K562 (cell line): Measurements from ENCODE around the gene KCNJ14. TPM values are rescaled to one million over a fixed set of nuclear protein-coding genes. Genes with fewer than 3 reads are reported as not detected.

Source experiments
- BCOR ChIP-seq: fragments of 450-650 bp; IDR thresholded peaks from 2 replicates; pipeline ENCODE4 v1.6.1; 2016
- CBX1 ChIP-seq: sonication (generic); IDR thresholded peaks from 2 replicates; pipeline ENCODE4 v1.6.1; 2016; ENCODE audit warnings: antibody characterized with exemption, low read depth, mild to moderate bottlenecking
- MAZ ChIP-seq, 2 experiments: fragments of 450-650 bp in 1 of 2; sonication (generic) in 1 of 2; formaldehyde crosslinking; IDR thresholded peaks in 1 of 2; conservative IDR thresholded peaks in 1 of 2; 2 replicates each; pipeline versions ENCODE4 v1.4.0 to v1.5.0; 2020; ENCODE audit warnings: mild to moderate bottlenecking in 1 of 2, missing genetic modification reagents in 1 of 2
- MTA3 ChIP-seq: fragments of 450-650 bp; formaldehyde crosslinking; IDR thresholded peaks from 2 replicates; pipeline ENCODE4 v1.6.1; 2017; ENCODE audit warnings: mild to moderate bottlenecking, borderline replicate concordance
- NFXL1 ChIP-seq: fragments of 450-650 bp; formaldehyde crosslinking; IDR thresholded peaks from 2 replicates; pipeline ENCODE4 v1.4.0; 2021; ENCODE audit warnings: mild to moderate bottlenecking
- NR2C2 ChIP-seq, 2 experiments: fragments of 200-800 bp in 1 of 2; sonication (Bioruptor generic) in 1 of 2; sonication (generic) in 1 of 2; formaldehyde crosslinking in 1 of 2; IDR thresholded peaks; 2 replicates each; pipeline versions ENCODE4 v1.6.1 to v1.8.0; 2016 to 2022; ENCODE audit warnings: mild to moderate bottlenecking in 1 of 2, missing compliant biosample characterization in 1 of 2, missing genetic modification characterization in 1 of 2, missing genetic modification reagents in 1 of 2
- PHF20 ChIP-seq: fragments of 450-650 bp; IDR thresholded peaks from 2 replicates; pipeline ENCODE4 v1.6.1; 2018; ENCODE audit not compliant: partially characterized antibody
- POLR2G ChIP-seq: fragments of 200-400 bp; formaldehyde crosslinking; IDR thresholded peaks from 2 replicates; pipeline ENCODE4 v1.6.1; 2017; ENCODE audit warnings: low read depth, mild to moderate bottlenecking, antibody characterized with exemption, low read length, moderate library complexity
- PRDM10 ChIP-seq: fragments of 450-650 bp; IDR thresholded peaks from 2 replicates; pipeline ENCODE4 v1.6.1; 2018; ENCODE audit not compliant: partially characterized antibody
- SRF ChIP-seq, 2 experiments: fragments of 250-450, 450-650 bp in 1 of 2; sonication (Bioruptor Pico) in 1 of 2; sonication (generic) in 1 of 2; formaldehyde crosslinking; IDR thresholded peaks; 2 replicates each; pipeline versions ENCODE4 v1.5.0 to v1.5.1; 2020 to 2022; ENCODE audit warnings: mild to moderate bottlenecking in 1 of 2, missing genetic modification reagents in 1 of 2
- ZFX ChIP-seq: sonication (generic); formaldehyde crosslinking; IDR thresholded peaks from 2 replicates; pipeline ENCODE4 v1.8.0; 2022; ENCODE audit warnings: mild to moderate bottlenecking, missing genetic modification reagents, moderate library complexity
- polyA plus RNA-seq, 8 experiments: library from polyadenylated mRNA; depleted of rRNA in 4 of 8; stranded (reverse) in 5 of 8; unstranded in 3 of 8; fragments of >200 nt; fragmentation: Nextera tagmentation in 2 of 8; fragmentation: Illumina TruSeq in 1 of 8; extraction: Ambion mirVana in 2 of 8; extraction: Trizol in 1 of 8; gene quantifications; 2 replicates each; pipeline versions ENCODE4 v1.2.1 to v1.2.3, GENCODE V29; 2011 to 2014; ENCODE audit warnings: inconsistent platforms in 1 of 8, missing spikeins in 1 of 8
- total RNA-seq, 7 experiments: library from RNA; depleted of rRNA in 6 of 7; stranded (reverse); fragments of >200 nt in 6 of 7; fragmentation: Illumina TruSeq in 2 of 7; extraction: Trizol in 2 of 7; gene quantifications; 2 replicates each; pipeline versions ENCODE4 v1.2.1 to v1.2.3, GENCODE V29; 2011 to 2021; ENCODE audit warnings: low replicate concordance in 1 of 7
- TF ChIP-seq, protein P1 (sequence below): fragments of 450-650 bp; IDR thresholded peaks from 2 replicates; pipeline ENCODE4 v1.6.1; 2016; ENCODE audit warnings: antibody characterized with exemption
- TF ChIP-seq, protein P2 (sequence below): fragments of 450-650 bp; formaldehyde crosslinking; IDR thresholded peaks from 2 replicates; pipeline ENCODE4 v1.4.0; 2020; ENCODE audit warnings: mild to moderate bottlenecking, mixed read lengths
- TF ChIP-seq, protein P3 (sequence below), 3 experiments: fragments of 200-800 bp in 1 of 3; fragments of 250-450 bp in 1 of 3; fragments of 450-650 bp in 1 of 3; sonication (Bioruptor Pico) in 1 of 3; sonication (Bioruptor generic) in 1 of 3; formaldehyde crosslinking in 1 of 3; IDR thresholded peaks; 2 replicates each; pipeline versions ENCODE4 v1.6.1 to v1.8.0; 2016 to 2022; ENCODE audit warnings: mild to moderate bottlenecking in 2 of 3, missing genetic modification characterization in 2 of 3, missing compliant biosample characterization in 1 of 3, moderate library complexity in 1 of 3

Gene KCNJ14
- total and polyA plus RNA-seq, 9 of the 15 experiments (the other 6 are each of a cell fraction or from before 2014, with no cell fraction given), result 0.15 to 1.6 (median 0.49) TPM

DNA sequence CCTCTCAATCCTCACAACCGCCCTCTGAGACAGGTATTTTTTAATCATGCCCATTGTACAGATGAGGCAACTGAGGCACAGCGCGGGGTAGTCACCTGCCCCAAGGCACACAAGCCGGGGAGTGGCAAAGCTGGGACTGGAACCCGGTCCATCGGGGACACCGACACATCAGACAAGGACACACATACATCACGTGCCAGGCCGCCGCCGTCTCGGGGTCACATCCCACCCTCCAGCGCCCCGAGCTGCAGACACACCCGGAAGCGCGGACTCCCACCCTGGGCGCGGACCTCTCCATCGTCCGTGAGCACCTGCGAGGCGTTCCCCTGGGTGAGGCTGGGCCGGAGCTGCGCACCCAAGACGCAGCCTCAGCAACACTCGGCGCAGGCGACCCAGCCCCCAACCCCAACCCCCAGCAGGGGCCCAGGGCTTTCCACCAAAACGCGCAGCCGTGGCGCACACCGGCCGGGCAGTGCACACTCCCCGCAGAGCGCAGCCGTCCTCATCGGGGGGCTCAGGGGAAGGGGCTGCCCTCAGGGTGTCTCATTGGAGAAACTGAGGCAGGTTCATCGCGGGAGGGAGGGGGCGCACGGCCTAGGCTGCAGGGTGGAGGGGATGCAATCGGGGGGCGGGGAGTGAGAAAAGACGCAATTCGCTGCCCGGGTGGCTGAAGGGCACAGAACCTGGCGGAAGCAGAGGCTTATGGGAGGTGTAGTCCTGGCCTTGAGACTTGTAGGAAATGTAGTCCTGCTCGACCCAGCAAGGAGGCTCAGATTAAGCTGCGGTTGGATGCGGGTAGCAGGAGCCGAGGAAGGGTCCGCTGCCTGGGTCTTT lies 58.1 kb downstream of the KCNJ14 start (continued):
- TF ChIP-seq, protein P1, sequence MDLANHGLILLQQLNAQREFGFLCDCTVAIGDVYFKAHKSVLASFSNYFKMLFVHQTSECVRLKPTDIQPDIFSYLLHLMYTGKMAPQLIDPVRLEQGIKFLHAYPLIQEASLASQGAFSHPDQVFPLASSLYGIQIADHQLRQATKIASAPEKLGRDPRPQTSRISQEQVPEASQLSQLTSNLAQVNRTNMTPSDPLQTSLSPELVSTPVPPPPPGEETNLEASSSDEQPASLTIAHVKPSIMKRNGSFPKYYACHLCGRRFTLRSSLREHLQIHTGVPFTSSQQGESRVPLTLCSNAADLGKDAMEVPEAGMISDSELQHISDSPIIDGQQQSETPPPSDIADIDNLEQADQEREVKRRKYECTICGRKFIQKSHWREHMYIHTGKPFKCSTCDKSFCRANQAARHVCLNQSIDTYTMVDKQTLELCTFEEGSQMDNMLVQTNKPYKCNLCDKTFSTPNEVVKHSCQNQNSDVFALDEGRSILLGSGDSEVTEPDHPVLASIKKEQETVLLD, result 0 out of 2 replicates have a peak, but pooled peaks have one; percentile 38
- TF ChIP-seq MTA3 (0 out of 2 replicates have a peak, but pooled peaks have one; percentile 25), CBX1 (peak; percentile 37; the same call in 1 of the 2 replicates), ZFX (peak; percentile 34; the same call in 1 of the 2 replicates), PHF20 (peak; percentile 32), PRDM10 (no peak), MAZ (CRISPR knock-in tag; conservative IDR thresholded peaks at IDR 0.05 in 1 of 2, IDR thresholded peaks at IDR 0.05 in 1 of 2) (peak in 1 of 2 experiments; percentile 53; a peak in 1 of 4 replicates), NFXL1 (CRISPR knock-in tag) (no peak), SRF (CRISPR knock-in tag; IDR thresholded peaks at IDR 0.05) (no peak), BCOR (peak; percentile 94), POLR2G (peak; percentile 55), NR2C2 (CRISPR knock-in tag; IDR thresholded peaks at IDR 0.05) (no peak), NR2C2 (tag; IDR thresholded peaks at IDR 0.05) (peak; percentile 69)
- TF ChIP-seq, protein P2, sequence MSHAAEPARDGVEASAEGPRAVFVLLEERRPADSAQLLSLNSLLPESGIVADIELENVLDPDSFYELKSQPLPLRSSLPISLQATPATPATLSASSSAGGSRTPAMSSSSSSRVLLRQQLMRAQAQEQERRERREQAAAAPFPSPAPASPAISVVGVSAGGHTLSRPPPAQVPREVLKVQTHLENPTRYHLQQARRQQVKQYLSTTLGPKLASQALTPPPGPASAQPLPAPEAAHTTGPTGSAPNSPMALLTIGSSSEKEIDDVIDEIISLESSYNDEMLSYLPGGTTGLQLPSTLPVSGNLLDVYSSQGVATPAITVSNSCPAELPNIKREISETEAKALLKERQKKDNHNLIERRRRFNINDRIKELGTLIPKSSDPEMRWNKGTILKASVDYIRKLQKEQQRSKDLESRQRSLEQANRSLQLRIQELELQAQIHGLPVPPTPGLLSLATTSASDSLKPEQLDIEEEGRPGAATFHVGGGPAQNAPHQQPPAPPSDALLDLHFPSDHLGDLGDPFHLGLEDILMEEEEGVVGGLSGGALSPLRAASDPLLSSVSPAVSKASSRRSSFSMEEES (CRISPR knock-in tag), result peak; percentile 22; the same call in 1 of the 2 replicates
- TF ChIP-seq, protein P3, sequence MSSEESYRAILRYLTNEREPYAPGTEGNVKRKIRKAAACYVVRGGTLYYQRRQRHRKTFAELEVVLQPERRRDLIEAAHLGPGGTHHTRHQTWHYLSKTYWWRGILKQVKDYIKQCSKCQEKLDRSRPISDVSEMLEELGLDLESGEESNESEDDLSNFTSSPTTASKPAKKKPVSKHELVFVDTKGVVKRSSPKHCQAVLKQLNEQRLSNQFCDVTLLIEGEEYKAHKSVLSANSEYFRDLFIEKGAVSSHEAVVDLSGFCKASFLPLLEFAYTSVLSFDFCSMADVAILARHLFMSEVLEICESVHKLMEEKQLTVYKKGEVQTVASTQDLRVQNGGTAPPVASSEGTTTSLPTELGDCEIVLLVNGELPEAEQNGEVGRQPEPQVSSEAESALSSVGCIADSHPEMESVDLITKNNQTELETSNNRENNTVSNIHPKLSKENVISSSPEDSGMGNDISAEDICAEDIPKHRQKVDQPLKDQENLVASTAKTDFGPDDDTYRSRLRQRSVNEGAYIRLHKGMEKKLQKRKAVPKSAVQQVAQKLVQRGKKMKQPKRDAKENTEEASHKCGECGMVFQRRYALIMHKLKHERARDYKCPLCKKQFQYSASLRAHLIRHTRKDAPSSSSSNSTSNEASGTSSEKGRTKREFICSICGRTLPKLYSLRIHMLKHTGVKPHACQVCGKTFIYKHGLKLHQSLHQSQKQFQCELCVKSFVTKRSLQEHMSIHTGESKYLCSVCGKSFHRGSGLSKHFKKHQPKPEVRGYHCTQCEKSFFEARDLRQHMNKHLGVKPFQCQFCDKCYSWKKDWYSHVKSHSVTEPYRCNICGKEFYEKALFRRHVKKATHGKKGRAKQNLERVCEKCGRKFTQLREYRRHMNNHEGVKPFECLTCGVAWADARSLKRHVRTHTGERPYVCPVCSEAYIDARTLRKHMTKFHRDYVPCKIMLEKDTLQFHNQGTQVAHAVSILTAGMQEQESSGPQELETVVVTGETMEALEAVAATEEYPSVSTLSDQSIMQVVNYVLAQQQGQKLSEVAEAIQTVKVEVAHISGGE (CRISPR knock-in tag; IDR thresholded peaks at IDR 0.05), result peak in 1 of 3 experiments; percentile 26; a peak in 1 of 6 replicates
